ENCODE data around the gene PPP5C. TPM values are rescaled to one million over a fixed set of nuclear protein-coding genes. Genes with fewer than 3 reads are reported as not detected.
"Not testable (repeated sequence)": the region's sequence is repeated elsewhere in the genome, so short reads cannot be mapped to it uniquely, and the experiment has no call there.

Gene PPP5C
- total and polyA plus RNA-seq, 2 donors = 32.7 to 44.1 TPM

DNA sequence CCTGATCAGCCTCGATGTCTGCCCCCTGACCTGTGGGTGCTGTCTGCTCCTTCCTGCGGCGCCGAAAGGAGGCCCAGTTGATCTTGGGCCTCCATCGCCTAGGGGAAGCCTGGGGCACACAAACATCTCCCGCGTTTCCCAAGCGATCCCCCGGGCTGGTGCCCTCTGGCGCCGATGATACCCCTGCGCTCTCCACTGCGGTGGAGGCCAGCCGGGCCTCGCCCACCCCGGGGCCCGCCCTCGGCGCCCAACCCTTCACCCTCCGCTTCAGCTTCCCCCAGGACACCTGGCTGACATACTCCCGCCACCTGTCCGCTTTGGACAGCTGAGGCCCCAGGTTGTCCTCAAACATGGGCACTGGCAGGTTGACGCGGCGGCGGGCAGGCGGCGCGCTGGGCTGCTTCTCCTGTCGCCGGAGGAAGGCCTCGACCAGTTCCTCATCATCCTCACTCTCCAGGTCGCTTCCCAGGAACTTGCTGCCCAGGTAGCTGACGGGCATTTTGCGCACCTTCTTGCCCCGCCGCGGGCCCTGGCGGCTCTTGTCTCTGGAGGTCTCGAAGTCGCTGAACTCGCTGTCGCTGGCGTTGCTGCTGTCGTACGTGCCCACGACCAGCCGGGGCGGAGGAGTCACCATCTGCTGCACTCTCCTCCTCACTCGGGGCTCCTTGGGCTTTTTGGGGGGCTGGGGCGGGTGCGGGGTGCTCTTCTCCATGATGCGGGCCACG is 65.2 kb downstream of the PPP5C start:
- 58% methylated on average over 54 of the region's 54 CpGs for WGBS
- Histone ChIP-seq H3K4me1 (ENCODE audit: control insufficient read depth in 2 of 2, insufficient read depth in 2 of 2, low read length in 2 of 2) (peaks cover 0 to 10% of the 10 kb centered on the region in 2 donors), H3K27me3 (ENCODE audit: control insufficient read depth in 2 of 2, insufficient read depth in 1 of 2, low read length in 1 of 2) (peaks cover 48 to 96% of the 10 kb centered on the region in 2 donors), H3K36me3 (ENCODE audit: control insufficient read depth in 2 of 2, insufficient read depth in 2 of 2, low read length in 1 of 2) (no peaks in the 10 kb centered on the region), H3K9me3 (ENCODE audit: control insufficient read depth in 2 of 2, insufficient read depth in 1 of 2, low read length in 1 of 2) (no peaks in the 10 kb centered on the region), H3K4me3 (ENCODE audit: low read length in 2 of 2) (peak overlapping the region; percentile 3 to 44), H3K27ac (ENCODE audit: low read depth in 1 of 2, low read length in 1 of 2) (no peak overlapping the region)
- DNase-seq (ENCODE audit: low read depth in 6 of 9, low spot score in 9 of 9) = no peak

DNA sequence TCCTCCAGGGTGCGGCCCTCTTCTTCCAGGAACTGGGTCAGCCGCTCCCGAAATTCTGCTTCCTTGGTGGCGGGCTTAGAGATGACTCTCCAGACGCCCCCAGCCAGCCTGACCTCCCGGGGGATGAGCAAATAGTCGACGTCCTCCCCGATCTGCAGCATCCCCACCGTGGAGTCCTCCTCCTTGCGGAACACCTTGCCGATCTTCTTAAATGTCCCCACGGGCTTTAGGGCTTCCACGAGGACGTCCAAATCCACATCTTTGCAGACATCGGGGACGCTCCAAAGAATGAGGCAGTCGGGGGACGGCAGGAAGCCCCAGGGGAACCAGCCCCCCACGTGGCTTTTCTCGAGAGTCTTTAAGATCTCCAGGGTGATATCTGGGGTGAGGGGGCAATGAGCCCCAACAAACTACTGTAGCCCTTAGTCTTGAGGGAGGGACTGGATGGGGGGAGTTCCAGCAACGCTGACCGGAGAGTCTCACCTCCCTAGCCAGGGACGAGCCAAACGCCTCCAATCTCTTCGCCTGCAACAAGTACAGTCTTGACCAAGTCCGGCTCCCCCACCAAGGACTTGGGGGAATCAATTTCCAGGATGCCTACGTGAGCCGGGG is 65.9 kb downstream of the PPP5C start:
- H3K27me3 ChIP-seq (ENCODE audit: control insufficient read depth in 2 of 2, insufficient read depth in 1 of 2, low read length in 1 of 2) = peaks cover 48 to 96% of the 10 kb centered on the region in 2 donors

DNA sequence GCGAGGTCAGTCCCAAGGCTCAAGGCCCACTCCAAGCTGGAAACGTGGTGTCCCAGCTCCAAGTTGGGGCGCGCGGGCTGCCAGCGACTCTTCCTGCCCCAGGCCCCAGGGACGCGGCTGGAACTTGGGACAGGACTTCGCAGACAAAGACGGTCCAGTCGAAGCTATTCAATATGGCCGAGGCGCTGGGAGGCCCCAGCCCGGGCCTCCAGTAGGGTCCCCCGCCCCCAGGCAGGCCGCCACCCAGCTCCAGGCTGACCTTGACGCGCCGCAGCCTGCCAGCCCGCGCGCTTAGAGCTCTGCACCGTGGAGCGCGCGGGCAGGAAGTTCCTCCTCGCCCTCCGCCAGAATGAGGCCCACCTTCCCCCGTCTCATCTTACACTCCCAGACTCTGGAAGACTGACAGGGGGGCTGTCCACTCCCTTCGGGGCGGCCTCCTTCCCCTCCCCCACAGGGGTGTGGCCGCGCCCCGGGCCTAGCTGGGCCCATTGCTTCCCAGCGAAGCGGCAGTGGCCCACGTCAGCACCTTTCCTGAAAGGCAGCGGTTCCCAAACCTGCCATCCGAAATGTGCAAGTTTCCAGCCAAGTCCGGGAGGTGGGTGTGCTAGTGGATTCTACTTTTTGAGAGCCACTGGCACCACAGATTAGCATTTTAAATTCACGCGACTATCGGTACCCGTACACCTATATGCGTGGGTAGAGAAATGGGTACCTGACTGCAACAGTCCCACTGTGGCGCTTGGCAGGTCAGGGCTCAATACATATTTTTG is 66.6 kb downstream of the PPP5C start, which contains the start of gene CCDC8:
TSS of gene CCDC8 (minus strand) at position 303 of the 770 bp plus-strand sequence. CDS start 754 bp downstream, outside the sequence.
- peak within 1 kb of the TSS in 1 of 2 donors; percentile 59 for H3K27ac ChIP-seq (ENCODE audit: low read depth in 1 of 2, low read length in 1 of 2)
- WGBS = 20% methylated on average over 46 of the region's 46 CpGs

More for the DNA sequence above, 65.9 kb downstream of the PPP5C start:
- no peak for DNase-seq (ENCODE audit: low read depth in 6 of 9, low spot score in 9 of 9)
- H3K4me1 ChIP-seq (ENCODE audit: control insufficient read depth in 2 of 2, insufficient read depth in 2 of 2, low read length in 2 of 2) = peaks cover 0 to 7% of the 10 kb centered on the region in 2 donors
- WGBS = 26% methylated on average over 29 of the region's 29 CpGs
- no peaks in the 10 kb centered on the region for H3K9me3 ChIP-seq (ENCODE audit: control insufficient read depth in 2 of 2, insufficient read depth in 1 of 2, low read length in 1 of 2)
- H3K4me3 ChIP-seq (ENCODE audit: low read length in 2 of 2) = peak overlapping the region; percentile 14 to 44
- peak overlapping the region in 1 of 2 donors; percentile 59 for H3K27ac ChIP-seq (ENCODE audit: low read depth in 1 of 2, low read length in 1 of 2)
- H3K36me3 ChIP-seq (ENCODE audit: control insufficient read depth in 2 of 2, insufficient read depth in 2 of 2, low read length in 1 of 2) = no peaks in the 10 kb centered on the region

DNA sequence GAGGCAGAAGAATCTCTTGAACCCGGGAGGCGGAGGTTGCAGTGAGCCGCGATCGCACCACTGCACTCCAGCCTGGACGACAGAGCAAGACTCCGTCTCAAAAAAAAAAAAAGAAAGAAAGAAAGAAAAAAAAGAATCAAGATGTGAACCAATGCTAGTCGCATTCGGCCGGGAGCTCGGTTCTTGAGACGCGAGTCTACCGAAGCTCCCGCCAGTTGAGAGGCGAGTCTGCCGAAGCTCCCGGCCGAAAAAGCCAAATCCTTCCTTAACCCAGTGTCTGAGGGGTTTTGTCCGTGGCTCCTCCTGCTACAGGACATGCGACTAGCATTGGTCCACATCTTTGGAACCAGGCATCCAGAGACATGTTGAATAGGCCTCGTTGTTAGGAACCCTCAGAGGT is 68.0 kb downstream of the PPP5C start:
- not testable (repeated sequence) for H3K4me1 ChIP-seq (ENCODE audit: control insufficient read depth in 2 of 2, insufficient read depth in 2 of 2, low read length in 2 of 2); H3K4me3 ChIP-seq (ENCODE audit: low read length in 2 of 2); DNase-seq (ENCODE audit: low read depth in 6 of 9, low spot score in 9 of 9); H3K27ac ChIP-seq (ENCODE audit: low read depth in 1 of 2, low read length in 1 of 2); H3K36me3 ChIP-seq (ENCODE audit: control insufficient read depth in 2 of 2, insufficient read depth in 2 of 2, low read length in 1 of 2); H3K9me3 ChIP-seq (ENCODE audit: control insufficient read depth in 2 of 2, insufficient read depth in 1 of 2, low read length in 1 of 2)
- H3K27me3 ChIP-seq (ENCODE audit: control insufficient read depth in 2 of 2, insufficient read depth in 1 of 2, low read length in 1 of 2) = peaks cover 44 to 83% of the 10 kb centered on the region in 2 donors
- WGBS = 96% methylated on average over 22 of the region's 22 CpGs

More for the DNA sequence above, 66.6 kb downstream of the PPP5C start, which contains the start of gene CCDC8:
- Histone ChIP-seq H3K4me3 (ENCODE audit: low read length in 2 of 2) (peak within 1 kb of the TSS; percentile 14 to 44), H3K36me3 (ENCODE audit: control insufficient read depth in 2 of 2, insufficient read depth in 2 of 2, low read length in 1 of 2) (no peaks in the 10 kb centered on the region), H3K27me3 (ENCODE audit: control insufficient read depth in 2 of 2, insufficient read depth in 1 of 2, low read length in 1 of 2) (peaks cover 46 to 89% of the 10 kb centered on the region in 2 donors), H3K9me3 (ENCODE audit: control insufficient read depth in 2 of 2, insufficient read depth in 1 of 2, low read length in 1 of 2) (no peaks in the 10 kb centered on the region), H3K4me1 (ENCODE audit: control insufficient read depth in 2 of 2, insufficient read depth in 2 of 2, low read length in 2 of 2) (peaks cover 0 to 7% of the 10 kb centered on the region in 2 donors)
- peak in 1 of 9 donors; percentile 42 for DNase-seq (ENCODE audit: low read depth in 6 of 9, low spot score in 9 of 9)

DNA sequence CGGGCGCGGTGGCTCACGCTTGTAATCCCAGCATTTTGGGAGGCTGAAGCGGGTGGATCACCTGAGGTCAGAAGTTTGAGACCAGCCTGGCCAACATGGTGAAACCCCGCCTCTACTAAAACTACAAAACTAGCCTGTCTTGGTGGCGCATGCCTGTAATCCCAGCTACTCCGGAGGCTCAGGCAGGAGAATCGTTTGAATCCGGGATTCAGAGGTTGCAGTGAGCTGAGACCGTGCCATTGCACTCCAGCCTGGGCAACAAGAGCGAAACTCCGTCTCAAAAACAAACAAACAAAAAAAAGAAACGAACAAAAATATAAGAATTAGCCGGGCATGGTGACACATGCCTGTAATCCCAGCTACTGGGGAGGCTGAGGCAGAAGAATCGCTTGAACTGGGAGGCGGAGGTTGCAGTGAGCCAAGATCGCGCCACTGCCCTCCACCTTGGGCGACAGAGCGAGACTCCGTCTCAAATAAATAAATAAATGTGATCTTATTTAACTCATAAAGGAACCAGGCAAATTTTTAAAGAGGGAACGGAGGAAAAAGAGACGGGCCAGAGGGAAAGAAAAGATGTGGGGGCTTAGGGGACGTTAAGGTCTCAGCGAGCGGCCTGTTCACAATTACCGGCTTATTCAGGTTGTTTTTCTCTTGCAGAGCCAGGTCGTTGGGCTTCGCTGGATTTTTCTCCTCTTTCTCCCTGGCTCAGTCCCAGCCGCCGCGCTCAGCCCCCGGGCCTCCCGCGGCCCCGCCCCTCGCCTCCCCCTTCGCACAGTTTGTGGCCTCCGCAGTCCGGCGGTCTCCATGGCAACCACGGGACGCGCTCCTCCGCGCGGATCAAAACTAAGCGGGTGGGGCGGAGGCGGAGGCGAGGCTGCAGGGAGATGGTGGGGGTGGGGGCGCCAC is 69.2 kb downstream of the PPP5C start:
- H3K27me3 ChIP-seq (ENCODE audit: control insufficient read depth in 2 of 2, insufficient read depth in 1 of 2, low read length in 1 of 2) = peaks cover 44 to 72% of the 10 kb centered on the region in 2 donors
- not testable (repeated sequence) for H3K9me3 ChIP-seq (ENCODE audit: control insufficient read depth in 2 of 2, insufficient read depth in 1 of 2, low read length in 1 of 2); H3K4me3 ChIP-seq (ENCODE audit: low read length in 2 of 2); H3K4me1 ChIP-seq (ENCODE audit: control insufficient read depth in 2 of 2, insufficient read depth in 2 of 2, low read length in 2 of 2); H3K36me3 ChIP-seq (ENCODE audit: control insufficient read depth in 2 of 2, insufficient read depth in 2 of 2, low read length in 1 of 2)
- 29% methylated on average over 53 of the region's 53 CpGs for WGBS
- H3K27ac ChIP-seq (ENCODE audit: low read depth in 1 of 2, low read length in 1 of 2) = peak overlapping the region in 1 of 2 donors; percentile 43
- peak in 4 of 9 donors; percentile 18 to 72 (median 33) for DNase-seq (ENCODE audit: low read depth in 6 of 9, low spot score in 9 of 9)

DNA sequence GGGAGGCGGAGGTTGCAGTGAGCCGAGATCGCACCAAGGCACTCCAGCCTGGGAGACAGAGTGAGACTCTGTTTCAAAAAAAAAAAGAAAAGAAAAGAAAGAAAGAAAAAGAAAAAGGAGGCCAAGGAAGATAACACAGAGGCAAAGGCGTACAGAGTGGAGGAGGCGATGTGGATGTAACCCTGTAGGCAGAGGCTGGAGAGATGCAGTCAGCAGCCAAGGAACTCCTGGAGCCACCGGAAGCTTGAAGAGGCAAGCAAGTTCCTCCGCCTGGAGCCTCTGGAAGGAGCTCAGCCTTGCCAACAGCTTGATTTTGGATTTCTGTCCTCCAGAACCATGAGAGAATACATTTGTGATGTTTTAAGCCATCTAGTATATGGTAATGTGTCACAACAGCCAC is 73.2 kb downstream of the PPP5C start:
- no peak for DNase-seq (ENCODE audit: low read depth in 6 of 9, low spot score in 9 of 9)
- H3K27ac ChIP-seq (ENCODE audit: low read depth in 1 of 2, low read length in 1 of 2) = no peak overlapping the region
- 95% methylated on average over 7 of the region's 7 CpGs for WGBS
- peaks cover 14 to 46% of the 10 kb centered on the region in 2 donors for H3K27me3 ChIP-seq (ENCODE audit: control insufficient read depth in 2 of 2, insufficient read depth in 1 of 2, low read length in 1 of 2)
- H3K4me1 ChIP-seq (ENCODE audit: control insufficient read depth in 2 of 2, insufficient read depth in 2 of 2, low read length in 2 of 2) = peaks cover 0 to 7% of the 10 kb centered on the region in 2 donors
- no peaks in the 10 kb centered on the region for H3K36me3 ChIP-seq (ENCODE audit: control insufficient read depth in 2 of 2, insufficient read depth in 2 of 2, low read length in 1 of 2)
- no peaks in the 10 kb centered on the region for H3K9me3 ChIP-seq (ENCODE audit: control insufficient read depth in 2 of 2, insufficient read depth in 1 of 2, low read length in 1 of 2)
- no peak overlapping the region for H3K4me3 ChIP-seq (ENCODE audit: low read length in 2 of 2)

DNA sequence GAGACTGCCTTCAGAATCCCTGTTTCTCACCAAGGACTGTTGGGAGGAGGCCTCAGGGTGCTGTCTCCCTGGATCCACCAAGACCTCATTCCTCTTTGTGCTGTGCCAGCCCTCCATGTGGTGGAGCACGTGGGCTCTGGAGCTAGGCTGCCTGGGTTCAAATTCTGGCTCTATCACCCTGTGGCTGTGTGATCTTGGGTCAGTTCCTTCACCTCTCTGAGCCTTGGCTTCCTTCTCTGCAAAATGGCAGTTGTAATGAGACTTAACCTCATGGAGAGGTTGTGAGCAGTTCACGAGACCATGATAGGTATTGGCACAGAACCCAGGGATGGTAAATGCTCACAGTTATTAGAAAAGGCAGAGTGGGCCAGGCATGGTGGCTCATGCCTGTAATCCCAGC is 75.5 kb downstream of the PPP5C start:
- peaks cover 21 to 46% of the 10 kb centered on the region in 2 donors for H3K27me3 ChIP-seq (ENCODE audit: control insufficient read depth in 2 of 2, insufficient read depth in 1 of 2, low read length in 1 of 2)
- H3K27ac ChIP-seq (ENCODE audit: low read depth in 1 of 2, low read length in 1 of 2) = no peak overlapping the region
- 85% methylated on average over 2 of the region's 2 CpGs for whole genome bisulfite sequencing
- peaks cover 0 to 3% of the 10 kb centered on the region in 2 donors for H3K4me1 ChIP-seq (ENCODE audit: control insufficient read depth in 2 of 2, insufficient read depth in 2 of 2, low read length in 2 of 2)
- no peaks in the 10 kb centered on the region for H3K36me3 ChIP-seq (ENCODE audit: control insufficient read depth in 2 of 2, insufficient read depth in 2 of 2, low read length in 1 of 2)
- DNase-seq (ENCODE audit: low read depth in 6 of 9, low spot score in 9 of 9) = no peak
- no peak overlapping the region for H3K4me3 ChIP-seq (ENCODE audit: low read length in 2 of 2)
- H3K9me3 ChIP-seq (ENCODE audit: control insufficient read depth in 2 of 2, insufficient read depth in 1 of 2, low read length in 1 of 2) = no peaks in the 10 kb centered on the region

DNA sequence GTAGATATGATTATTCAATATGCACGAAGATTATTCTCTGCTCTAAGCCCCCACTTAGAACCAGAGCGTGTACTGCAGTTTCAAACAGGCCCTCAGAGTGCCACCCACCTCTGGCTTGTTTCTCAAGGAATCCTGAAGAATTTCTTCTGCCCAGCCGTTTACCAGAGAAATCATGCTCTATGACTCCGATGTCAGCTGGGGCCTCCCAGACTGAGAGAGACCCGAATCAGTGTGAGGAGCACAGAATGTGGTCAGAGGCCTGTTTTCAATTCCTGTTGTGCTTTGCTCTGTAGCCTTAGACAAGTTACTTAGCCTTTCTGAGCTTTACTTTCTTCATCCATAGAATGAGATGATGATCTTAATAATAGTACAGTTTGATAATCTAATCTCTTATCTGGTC is 76.3 kb downstream of the PPP5C start:
- 93% methylated on average over 5 of the region's 5 CpGs for WGBS
- H3K4me3 ChIP-seq (ENCODE audit: low read length in 2 of 2) = no peak overlapping the region
- H3K27me3 ChIP-seq (ENCODE audit: control insufficient read depth in 2 of 2, insufficient read depth in 1 of 2, low read length in 1 of 2) = peaks cover 29 to 50% of the 10 kb centered on the region in 2 donors
- no peaks in the 10 kb centered on the region for H3K36me3 ChIP-seq (ENCODE audit: control insufficient read depth in 2 of 2, insufficient read depth in 2 of 2, low read length in 1 of 2)
- no peak for DNase-seq (ENCODE audit: low read depth in 6 of 9, low spot score in 9 of 9)
- no peaks in the 10 kb centered on the region for H3K9me3 ChIP-seq (ENCODE audit: control insufficient read depth in 2 of 2, insufficient read depth in 1 of 2, low read length in 1 of 2)
- no peak overlapping the region for H3K27ac ChIP-seq (ENCODE audit: low read depth in 1 of 2, low read length in 1 of 2)
- H3K4me1 ChIP-seq (ENCODE audit: control insufficient read depth in 2 of 2, insufficient read depth in 2 of 2, low read length in 2 of 2) = peaks cover 0 to 3% of the 10 kb centered on the region in 2 donors

Measured in thymus (tissue), 11 donors.